ENCODE results near the gene ARID2.

The ARID2 gene

GRCh38 chr12:45697371-45697770, 32.1 kb upstream of the ARID2 start:
- H3K4me1 ChIP-seq (ENCODE audit: control insufficient read depth, insufficient read depth, low read length), result no peaks in the 10 kb centered on the region
- H3K27ac ChIP-seq (ENCODE audit: low read length), result no peak overlapping the region

GRCh38 chr12:45701296-45701695, 28.2 kb upstream of the ARID2 start:
- Histone ChIP-seq H3K4me1 (ENCODE audit: control insufficient read depth, insufficient read depth, low read length) (no peaks in the 10 kb centered on the region), H3K9ac (ENCODE audit: low read length in 2 of 2) (no peak overlapping the region), H3K4me3 (ENCODE audit: low read length in 2 of 2) (no peak overlapping the region), H3K27ac (ENCODE audit: low read length) (no peak overlapping the region), H3K9me3 (ENCODE audit: control insufficient read depth in 2 of 2, low read length in 2 of 2) (peaks cover 0 to 3% of the 10 kb centered on the region in 2 donors), H3K36me3 (ENCODE audit: control insufficient read depth in 2 of 2, insufficient read depth in 2 of 2, low read length in 2 of 2) (no peaks in the 10 kb centered on the region), H3K27me3 (ENCODE audit: control insufficient read depth in 1 of 2, insufficient read depth in 2 of 2, low read length in 2 of 2) (no peaks in the 10 kb centered on the region)

More at GRCh38 chr12:45697371-45697770, 32.1 kb upstream of the ARID2 start:
- Histone ChIP-seq H3K36me3 (ENCODE audit: control insufficient read depth in 2 of 2, insufficient read depth in 2 of 2, low read length in 2 of 2) (no peaks in the 10 kb centered on the region), H3K4me3 (ENCODE audit: low read length in 2 of 2) (no peak overlapping the region), H3K9me3 (ENCODE audit: control insufficient read depth in 2 of 2, low read length in 2 of 2) (peaks cover 0 to 3% of the 10 kb centered on the region in 2 donors), H3K9ac (ENCODE audit: low read length in 2 of 2) (no peak overlapping the region), H3K27me3 (ENCODE audit: control insufficient read depth in 1 of 2, insufficient read depth in 2 of 2, low read length in 2 of 2) (no peaks in the 10 kb centered on the region)

- Histone ChIP-seq H3K9ac (ENCODE audit: low read length in 2 of 2) (no peak overlapping the region), H3K4me1 (ENCODE audit: control insufficient read depth, insufficient read depth, low read length) (no peaks in the 10 kb centered on the region), H3K9me3 (ENCODE audit: control insufficient read depth in 2 of 2, low read length in 2 of 2) (peaks cover 0 to 3% of the 10 kb centered on the region in 2 donors), H3K27ac (ENCODE audit: low read length) (no peak overlapping the region), H3K4me3 (ENCODE audit: low read length in 2 of 2) (no peak overlapping the region), H3K36me3 (ENCODE audit: control insufficient read depth in 2 of 2, insufficient read depth in 2 of 2, low read length in 2 of 2) (no peaks in the 10 kb centered on the region), H3K27me3 (ENCODE audit: control insufficient read depth in 1 of 2, insufficient read depth in 2 of 2, low read length in 2 of 2) (no peaks in the 10 kb centered on the region)
These were observed 25.6 kb upstream of the ARID2 start for GRCh38 chr12:45703942-45704341.

- Histone ChIP-seq H3K4me3 (ENCODE audit: low read length in 2 of 2) (no peak overlapping the region), H3K27ac (ENCODE audit: low read length) (no peak overlapping the region), H3K9me3 (ENCODE audit: control insufficient read depth in 2 of 2, low read length in 2 of 2) (peaks cover 0 to 3% of the 10 kb centered on the region in 2 donors), H3K36me3 (ENCODE audit: control insufficient read depth in 2 of 2, insufficient read depth in 2 of 2, low read length in 2 of 2) (no peaks in the 10 kb centered on the region), H3K4me1 (ENCODE audit: control insufficient read depth, insufficient read depth, low read length) (no peaks in the 10 kb centered on the region), H3K27me3 (ENCODE audit: control insufficient read depth in 1 of 2, insufficient read depth in 2 of 2, low read length in 2 of 2) (no peaks in the 10 kb centered on the region), H3K9ac (ENCODE audit: low read length in 2 of 2) (no peak overlapping the region)
These were observed 24.5 kb upstream of the ARID2 start for GRCh38 chr12:45704968-45705367.

- no peak overlapping the region for H3K4me3 ChIP-seq (ENCODE audit: low read length in 2 of 2)
- H3K36me3 ChIP-seq (ENCODE audit: control insufficient read depth in 2 of 2, insufficient read depth in 2 of 2, low read length in 2 of 2), result no peaks in the 10 kb centered on the region
- H3K9ac ChIP-seq (ENCODE audit: low read length in 2 of 2), result no peak overlapping the region
- H3K4me1 ChIP-seq (ENCODE audit: control insufficient read depth, insufficient read depth, low read length), result no peaks in the 10 kb centered on the region
- H3K9me3 ChIP-seq (ENCODE audit: control insufficient read depth in 2 of 2, low read length in 2 of 2), result peaks cover 0 to 3% of the 10 kb centered on the region in 2 donors
- no peak overlapping the region for H3K27ac ChIP-seq (ENCODE audit: low read length)
- H3K27me3 ChIP-seq (ENCODE audit: control insufficient read depth in 1 of 2, insufficient read depth in 2 of 2, low read length in 2 of 2), result no peaks in the 10 kb centered on the region
These were observed 24.1 kb upstream of the ARID2 start for GRCh38 chr12:45705404-45705803.

GRCh38 chr12:45707241-45707857, 22.2 kb upstream of the ARID2 start:
- H3K27me3 ChIP-seq (ENCODE audit: control insufficient read depth in 1 of 2, insufficient read depth in 2 of 2, low read length in 2 of 2), result no peaks in the 10 kb centered on the region
- H3K9me3 ChIP-seq (ENCODE audit: control insufficient read depth in 2 of 2, low read length in 2 of 2), result no peaks in the 10 kb centered on the region
- H3K4me3 ChIP-seq (ENCODE audit: low read length in 2 of 2), result no peak overlapping the region
- no peaks in the 10 kb centered on the region for H3K36me3 ChIP-seq (ENCODE audit: control insufficient read depth in 2 of 2, insufficient read depth in 2 of 2, low read length in 2 of 2)
- no peaks in the 10 kb centered on the region for H3K4me1 ChIP-seq (ENCODE audit: control insufficient read depth, insufficient read depth, low read length)
- no peak overlapping the region for H3K9ac ChIP-seq (ENCODE audit: low read length in 2 of 2)
- H3K27ac ChIP-seq (ENCODE audit: low read length), result no peak overlapping the region

- H3K9ac ChIP-seq (ENCODE audit: low read length in 2 of 2), result no peak overlapping the region
- no peak overlapping the region for H3K27ac ChIP-seq (ENCODE audit: low read length)
- no peaks in the 10 kb centered on the region for H3K36me3 ChIP-seq (ENCODE audit: control insufficient read depth in 2 of 2, insufficient read depth in 2 of 2, low read length in 2 of 2)
- no peak overlapping the region for H3K4me3 ChIP-seq (ENCODE audit: low read length in 2 of 2)
- H3K9me3 ChIP-seq (ENCODE audit: control insufficient read depth in 2 of 2, low read length in 2 of 2), result no peaks in the 10 kb centered on the region
- H3K27me3 ChIP-seq (ENCODE audit: control insufficient read depth in 1 of 2, insufficient read depth in 2 of 2, low read length in 2 of 2), result no peaks in the 10 kb centered on the region
- no peaks in the 10 kb centered on the region for H3K4me1 ChIP-seq (ENCODE audit: control insufficient read depth, insufficient read depth, low read length)
These were observed 21.1 kb upstream of the ARID2 start for GRCh38 chr12:45708363-45708762.

GRCh38 chr12:45708901-45709300, 20.6 kb upstream of the ARID2 start:
- Histone ChIP-seq H3K9me3 (ENCODE audit: control insufficient read depth in 2 of 2, low read length in 2 of 2) (no peaks in the 10 kb centered on the region), H3K4me1 (ENCODE audit: control insufficient read depth, insufficient read depth, low read length) (no peaks in the 10 kb centered on the region), H3K27me3 (ENCODE audit: control insufficient read depth in 1 of 2, insufficient read depth in 2 of 2, low read length in 2 of 2) (no peaks in the 10 kb centered on the region), H3K27ac (ENCODE audit: low read length) (no peak overlapping the region), H3K36me3 (ENCODE audit: control insufficient read depth in 2 of 2, insufficient read depth in 2 of 2, low read length in 2 of 2) (no peaks in the 10 kb centered on the region), H3K9ac (ENCODE audit: low read length in 2 of 2) (no peak overlapping the region), H3K4me3 (ENCODE audit: low read length in 2 of 2) (no peak overlapping the region)

- Histone ChIP-seq H3K27me3 (ENCODE audit: control insufficient read depth in 1 of 2, insufficient read depth in 2 of 2, low read length in 2 of 2) (no peaks in the 10 kb centered on the region), H3K27ac (ENCODE audit: low read length) (no peak overlapping the region), H3K36me3 (ENCODE audit: control insufficient read depth in 2 of 2, insufficient read depth in 2 of 2, low read length in 2 of 2) (no peaks in the 10 kb centered on the region), H3K4me3 (ENCODE audit: low read length in 2 of 2) (no peak overlapping the region), H3K9me3 (ENCODE audit: control insufficient read depth in 2 of 2, low read length in 2 of 2) (no peaks in the 10 kb centered on the region), H3K9ac (ENCODE audit: low read length in 2 of 2) (no peak overlapping the region), H3K4me1 (ENCODE audit: control insufficient read depth, insufficient read depth, low read length) (no peaks in the 10 kb centered on the region)
These were observed 17.2 kb upstream of the ARID2 start for GRCh38 chr12:45712319-45712718.

- no peaks in the 10 kb centered on the region for H3K4me1 ChIP-seq (ENCODE audit: control insufficient read depth, insufficient read depth, low read length)
- no peaks in the 10 kb centered on the region for H3K36me3 ChIP-seq (ENCODE audit: control insufficient read depth in 2 of 2, insufficient read depth in 2 of 2, low read length in 2 of 2)
- H3K9ac ChIP-seq (ENCODE audit: low read length in 2 of 2), result no peak overlapping the region
- no peaks in the 10 kb centered on the region for H3K27me3 ChIP-seq (ENCODE audit: control insufficient read depth in 1 of 2, insufficient read depth in 2 of 2, low read length in 2 of 2)
- H3K9me3 ChIP-seq (ENCODE audit: control insufficient read depth in 2 of 2, low read length in 2 of 2), result no peaks in the 10 kb centered on the region
- H3K4me3 ChIP-seq (ENCODE audit: low read length in 2 of 2), result no peak overlapping the region
- H3K27ac ChIP-seq (ENCODE audit: low read length), result no peak overlapping the region
These were observed 16.4 kb upstream of the ARID2 start for GRCh38 chr12:45713078-45713477.

- Histone ChIP-seq H3K36me3 (ENCODE audit: control insufficient read depth in 2 of 2, insufficient read depth in 2 of 2, low read length in 2 of 2) (no peaks in the 10 kb centered on the region), H3K27ac (ENCODE audit: low read length) (no peak overlapping the region), H3K4me3 (ENCODE audit: low read length in 2 of 2) (no peak overlapping the region), H3K9me3 (ENCODE audit: control insufficient read depth in 2 of 2, low read length in 2 of 2) (no peaks in the 10 kb centered on the region), H3K9ac (ENCODE audit: low read length in 2 of 2) (no peak overlapping the region), H3K27me3 (ENCODE audit: control insufficient read depth in 1 of 2, insufficient read depth in 2 of 2, low read length in 2 of 2) (no peaks in the 10 kb centered on the region), H3K4me1 (ENCODE audit: control insufficient read depth, insufficient read depth, low read length) (peaks cover 4% of the 10 kb centered on the region)
These were observed 11.2 kb upstream of the ARID2 start for GRCh38 chr12:45718306-45718705.
